Stimulated activated CD4-positive, alpha-beta T cell treated with anti-CD3 and anti-CD28 coated beads, Interleukin-15, amount 100 ng/mL, for 24 hours (primary cell): ENCODE results near the gene UBE2F.

Experiments
- DNase-seq: peaks from one replicate; pipeline ENCODE4 v3.0.0-alpha.2; 2020

UBE2F gene

GRCh38 chr2:238082827-238083226, 116.0 kb downstream of the UBE2F start:
- no peak for DNase-seq

- no peak for DNase-seq
These were observed 117.1 kb downstream of the UBE2F start for GRCh38 chr2:238083919-238084318.

- no peak for DNase-seq
These were observed 117.9 kb downstream of the UBE2F start for GRCh38 chr2:238084761-238085160.

GRCh38 chr2:238085899-238086298, 119.1 kb downstream of the UBE2F start:
- no peak for DNase-seq

- DNase-seq: no peak
These were observed 120.4 kb downstream of the UBE2F start for GRCh38 chr2:238087211-238087610.

GRCh38 chr2:238090887-238091286, 124.1 kb downstream of the UBE2F start:
- DNase-seq: no peak

GRCh38 chr2:238091436-238092060, 124.7 kb downstream of the UBE2F start:
- DNase-seq: no peak
